Memory B cell (primary cell): ENCODE data around the gene UBE4A.

Experiments used
- ATAC-seq: fragments of 150-1000 bp; cut with Tn5 transposase; 2 replicates; pipeline ENCODE4 v1.10.0; 2021; ENCODE audit warnings: low read depth, mild to moderate bottlenecking, moderate library complexity
- DNase-seq, 2 donors: peaks; one replicate each; pipeline ENCODE4 v3.0.0; 2022; ENCODE audit warnings: low spot score in 2 of 2
- H3K27ac Mint-ChIP-seq: one replicate; pipeline ENCODE4 v1.8.0; 2022; ENCODE audit warnings: mild to moderate bottlenecking, moderate library complexity, mixed read lengths
- H3K27me3 Mint-ChIP-seq: one replicate; pipeline ENCODE4 v1.8.0; 2022; ENCODE audit warnings: mixed read lengths
- H3K36me3 Mint-ChIP-seq: one replicate; pipeline ENCODE4 v1.8.0; 2022; ENCODE audit warnings: mild to moderate bottlenecking, mixed read lengths
- H3K4me1 Mint-ChIP-seq: one replicate; pipeline ENCODE4 v1.8.0; 2022; ENCODE audit warnings: mixed read lengths
- H3K4me3 Mint-ChIP-seq: one replicate; pipeline ENCODE4 v1.8.0; 2022; ENCODE audit warnings: mild to moderate bottlenecking, moderate library complexity, mixed read lengths
- H3K9me3 Mint-ChIP-seq: one replicate; pipeline ENCODE4 v1.8.0; 2022; ENCODE audit warnings: mixed read lengths

Gene UBE4A, protein sequence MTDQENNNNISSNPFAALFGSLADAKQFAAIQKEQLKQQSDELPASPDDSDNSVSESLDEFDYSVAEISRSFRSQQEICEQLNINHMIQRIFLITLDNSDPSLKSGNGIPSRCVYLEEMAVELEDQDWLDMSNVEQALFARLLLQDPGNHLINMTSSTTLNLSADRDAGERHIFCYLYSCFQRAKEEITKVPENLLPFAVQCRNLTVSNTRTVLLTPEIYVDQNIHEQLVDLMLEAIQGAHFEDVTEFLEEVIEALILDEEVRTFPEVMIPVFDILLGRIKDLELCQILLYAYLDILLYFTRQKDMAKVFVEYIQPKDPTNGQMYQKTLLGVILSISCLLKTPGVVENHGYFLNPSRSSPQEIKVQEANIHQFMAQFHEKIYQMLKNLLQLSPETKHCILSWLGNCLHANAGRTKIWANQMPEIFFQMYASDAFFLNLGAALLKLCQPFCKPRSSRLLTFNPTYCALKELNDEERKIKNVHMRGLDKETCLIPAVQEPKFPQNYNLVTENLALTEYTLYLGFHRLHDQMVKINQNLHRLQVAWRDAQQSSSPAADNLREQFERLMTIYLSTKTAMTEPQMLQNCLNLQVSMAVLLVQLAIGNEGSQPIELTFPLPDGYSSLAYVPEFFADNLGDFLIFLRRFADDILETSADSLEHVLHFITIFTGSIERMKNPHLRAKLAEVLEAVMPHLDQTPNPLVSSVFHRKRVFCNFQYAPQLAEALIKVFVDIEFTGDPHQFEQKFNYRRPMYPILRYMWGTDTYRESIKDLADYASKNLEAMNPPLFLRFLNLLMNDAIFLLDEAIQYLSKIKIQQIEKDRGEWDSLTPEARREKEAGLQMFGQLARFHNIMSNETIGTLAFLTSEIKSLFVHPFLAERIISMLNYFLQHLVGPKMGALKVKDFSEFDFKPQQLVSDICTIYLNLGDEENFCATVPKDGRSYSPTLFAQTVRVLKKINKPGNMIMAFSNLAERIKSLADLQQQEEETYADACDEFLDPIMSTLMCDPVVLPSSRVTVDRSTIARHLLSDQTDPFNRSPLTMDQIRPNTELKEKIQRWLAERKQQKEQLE

DNA sequence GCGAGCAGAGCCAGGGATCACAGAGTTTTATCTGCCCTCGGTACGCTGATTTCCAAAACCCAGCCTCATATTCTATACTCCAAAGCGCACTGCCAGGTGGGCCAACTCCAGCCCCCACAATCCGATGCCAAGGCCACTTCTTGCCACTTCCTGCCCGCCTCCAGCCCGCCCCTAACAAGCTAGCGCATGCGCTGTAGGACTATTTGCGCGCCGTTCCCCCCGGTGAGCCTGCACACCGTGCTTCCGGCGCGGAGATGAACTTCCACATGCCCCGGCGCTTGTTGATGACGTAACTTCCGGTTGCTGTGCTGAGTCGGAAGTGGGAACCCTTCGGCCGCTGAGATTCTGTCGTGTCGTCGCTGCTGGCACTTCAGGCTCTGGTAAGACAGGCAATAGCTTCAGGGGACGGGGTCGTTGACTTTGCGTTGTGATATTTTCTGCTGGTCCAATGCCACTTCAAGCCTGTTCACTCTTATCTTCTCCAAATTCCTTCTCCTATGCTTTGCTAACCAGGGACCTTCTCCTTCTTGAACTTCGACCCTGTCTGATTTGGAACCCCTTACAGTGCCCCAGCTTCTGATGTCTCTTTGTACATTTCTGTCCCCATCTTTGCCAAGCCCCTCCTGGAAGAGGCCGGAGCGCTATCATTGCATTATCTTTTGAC, at the start of gene UBE4A:
UBE4A (plus strand) TSS at position 306 of the 664 bp plus-strand sequence. CDS start 5,481 bp downstream, outside the sequence.
- H3K27me3 Mint-ChIP-seq = no peaks in the 10 kb centered on the region

DNA sequence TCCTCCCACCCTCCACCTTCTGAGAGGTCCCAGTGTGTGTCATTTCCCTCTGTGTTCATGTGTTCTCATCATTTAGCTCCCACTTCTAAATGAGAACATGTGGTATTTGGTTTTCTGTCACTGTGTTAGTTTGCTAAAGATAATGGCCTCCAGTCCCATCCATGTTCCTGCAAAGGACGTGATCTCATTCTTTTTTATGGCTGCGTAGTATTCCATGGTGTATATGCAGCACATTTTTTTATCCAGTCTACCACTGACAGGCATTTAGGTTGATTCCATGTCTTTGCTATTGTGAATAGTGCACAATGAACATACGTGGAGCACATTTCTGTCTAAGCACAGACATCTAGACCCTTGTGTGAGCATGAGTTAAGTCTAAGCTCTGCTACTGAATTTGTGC, 49.1 kb upstream of the UBE4A start:
- Mint-ChIP-seq H3K4me3 (no peak overlapping the region), H3K36me3 (no peaks in the 10 kb centered on the region), H3K27ac (no peak overlapping the region), H3K4me1 (peaks cover 14% of the 10 kb centered on the region), H3K27me3 (no peaks in the 10 kb centered on the region), H3K9me3 (no peaks in the 10 kb centered on the region)
- DNase-seq (no peak), ATAC-seq (no peak)

More for the DNA sequence above, at the start of gene UBE4A:
- DNase-seq (peak; percentile 95), ATAC-seq (peak; percentile 96)
- peaks cover 21% of the 10 kb centered on the region for H3K4me1 Mint-ChIP-seq
- no peaks in the 10 kb centered on the region for H3K9me3 Mint-ChIP-seq
- H3K4me3 Mint-ChIP-seq = peak within 1 kb of the TSS; percentile 96
- peak within 1 kb of the TSS; percentile 98 for H3K27ac Mint-ChIP-seq
- peaks cover 6% of the 10 kb centered on the region for H3K36me3 Mint-ChIP-seq

DNA sequence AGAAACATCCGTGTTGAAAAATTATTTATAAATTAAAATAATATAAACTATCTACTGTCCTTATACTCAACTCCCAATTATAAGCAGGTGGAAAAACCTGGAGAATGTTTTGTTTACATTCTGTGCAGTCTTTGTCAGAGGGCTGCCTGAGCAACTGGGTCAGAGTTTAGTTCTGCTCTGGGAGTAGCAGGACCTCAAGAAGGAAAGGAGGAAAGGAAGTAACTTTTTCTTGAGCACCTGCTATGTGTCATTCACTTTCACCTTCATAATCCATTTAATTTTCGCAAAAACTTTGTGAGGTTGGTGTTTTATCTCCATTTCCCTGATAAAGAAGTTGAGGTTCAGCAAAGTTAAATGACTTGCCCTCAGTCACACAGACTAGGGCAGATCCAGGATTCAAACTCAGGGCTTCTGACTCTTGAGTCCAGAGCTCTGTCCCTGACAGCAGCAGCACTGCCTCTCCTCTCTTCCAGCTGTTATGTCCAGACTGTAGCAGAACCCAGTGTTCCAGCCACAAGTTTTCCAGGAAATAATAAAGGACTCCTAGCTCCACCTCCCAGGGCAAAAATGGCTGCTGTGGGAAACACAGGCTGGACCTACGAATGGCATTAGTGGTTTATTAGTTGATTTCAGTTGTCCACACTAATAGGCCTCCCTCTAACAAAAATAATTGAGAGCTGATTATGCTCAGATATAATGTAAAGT, 48.5 kb upstream of the UBE4A start:
- Mint-ChIP-seq H3K4me3 (no peak overlapping the region), H3K27ac (no peak overlapping the region)

DNA sequence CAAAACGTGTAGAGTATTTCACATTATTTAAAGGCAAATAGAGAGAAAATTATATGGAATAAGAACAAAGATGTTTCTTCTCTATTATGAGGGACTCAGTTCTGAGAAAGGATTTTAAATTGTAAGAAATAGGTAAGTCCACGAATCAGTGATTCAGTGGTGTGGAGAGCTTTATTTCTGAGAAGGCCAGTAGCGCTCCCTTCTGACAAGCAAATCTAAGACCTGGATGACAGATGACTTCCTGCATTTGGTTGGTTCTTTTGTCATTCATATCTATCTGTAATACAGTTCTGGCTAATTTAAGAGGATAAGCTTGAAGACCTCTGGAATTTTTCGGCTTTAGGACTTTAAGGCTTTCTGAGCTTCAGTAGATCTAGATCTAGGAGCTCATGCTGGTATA, 47.9 kb upstream of the UBE4A start:
- ATAC-seq = no peak
- H3K4me3 Mint-ChIP-seq = no peak overlapping the region
- H3K27ac Mint-ChIP-seq = no peak overlapping the region

More for the DNA sequence above, 48.5 kb upstream of the UBE4A start:
- H3K4me1 Mint-ChIP-seq = peaks cover 20% of the 10 kb centered on the region
- H3K36me3 Mint-ChIP-seq = no peaks in the 10 kb centered on the region
- H3K27me3 Mint-ChIP-seq = no peaks in the 10 kb centered on the region
- ATAC-seq = no peak
- DNase-seq = no peak
- no peaks in the 10 kb centered on the region for H3K9me3 Mint-ChIP-seq

DNA sequence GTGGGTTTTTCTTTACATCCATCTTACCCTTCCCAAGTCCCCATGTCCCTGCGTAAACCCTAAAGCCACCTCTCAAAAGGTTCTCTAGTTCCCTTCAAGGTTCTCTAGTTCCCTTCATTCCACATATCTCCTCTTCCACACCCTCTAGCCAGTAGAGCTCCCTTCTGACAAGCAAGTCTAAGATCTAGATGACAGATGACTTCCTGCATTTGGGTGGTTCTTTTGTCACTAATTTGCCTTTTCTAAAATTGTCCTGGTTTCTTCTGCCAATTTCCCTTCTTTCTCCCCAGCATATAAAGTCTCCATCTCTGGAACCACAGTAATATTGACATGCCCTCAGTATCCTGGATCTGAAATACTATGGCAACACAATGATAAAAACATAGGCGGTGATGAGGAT, 47.1 kb upstream of the UBE4A start:
- Mint-ChIP-seq H3K9me3 (no peaks in the 10 kb centered on the region), H3K27me3 (no peaks in the 10 kb centered on the region), H3K4me1 (peaks cover 32% of the 10 kb centered on the region), H3K36me3 (no peaks in the 10 kb centered on the region), H3K27ac (peak overlapping the region; percentile 12), H3K4me3 (no peak overlapping the region)
- DNase-seq (no peak), ATAC-seq (no peak)

More for the DNA sequence above, 47.9 kb upstream of the UBE4A start:
- Mint-ChIP-seq H3K4me1 (peaks cover 25% of the 10 kb centered on the region), H3K9me3 (no peaks in the 10 kb centered on the region), H3K27me3 (no peaks in the 10 kb centered on the region), H3K36me3 (no peaks in the 10 kb centered on the region)
- no peak for DNase-seq

DNA sequence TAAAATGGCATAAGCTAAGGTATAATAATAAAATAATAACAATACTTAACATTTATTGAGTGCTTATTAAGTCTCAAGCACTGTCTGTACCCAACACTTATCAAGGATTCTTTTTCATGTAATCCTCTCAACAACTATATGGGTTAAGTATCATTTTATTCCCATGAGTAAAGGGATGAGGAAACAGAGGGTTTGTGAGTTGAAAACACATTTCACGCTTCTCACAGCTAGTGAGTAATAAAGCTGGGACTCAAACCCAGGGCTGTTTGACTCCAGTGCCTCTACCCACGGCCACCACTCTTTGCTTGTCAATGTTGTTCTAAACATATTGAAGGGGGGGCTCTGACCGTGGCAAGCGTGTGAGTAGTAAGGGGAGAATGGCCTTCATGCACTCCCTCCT, 46.2 kb upstream of the UBE4A start:
- no peaks in the 10 kb centered on the region for H3K9me3 Mint-ChIP-seq
- ATAC-seq (no peak), DNase-seq (no peak)
- no peak overlapping the region for H3K4me3 Mint-ChIP-seq
- no peak overlapping the region for H3K27ac Mint-ChIP-seq
- no peaks in the 10 kb centered on the region for H3K36me3 Mint-ChIP-seq
- no peaks in the 10 kb centered on the region for H3K27me3 Mint-ChIP-seq
- H3K4me1 Mint-ChIP-seq = peaks cover 36% of the 10 kb centered on the region

DNA sequence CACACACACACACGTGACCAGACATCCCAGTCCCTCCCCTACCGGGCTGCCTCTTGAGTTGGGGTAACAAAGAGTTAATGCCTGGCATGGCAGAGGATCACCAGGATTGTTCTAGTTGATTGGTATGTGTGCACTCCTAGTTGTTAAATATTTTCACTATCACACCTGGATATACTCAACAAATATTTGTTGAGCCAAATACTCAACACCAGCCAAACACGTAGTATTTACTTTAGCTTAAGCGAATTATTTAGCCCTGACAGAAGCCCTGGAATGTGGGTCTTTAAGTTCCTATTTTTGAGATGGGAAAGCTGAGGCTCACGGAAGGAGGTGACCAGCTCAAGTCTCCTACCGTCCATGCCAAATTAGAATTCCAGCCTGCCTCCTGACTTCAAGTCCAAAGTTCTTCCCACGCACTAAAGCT, 44.4 kb upstream of the UBE4A start:
- DNase-seq = no peak
- Mint-ChIP-seq H3K9me3 (no peaks in the 10 kb centered on the region), H3K27ac (peak overlapping the region; percentile 58), H3K27me3 (no peaks in the 10 kb centered on the region), H3K4me3 (no peak overlapping the region), H3K36me3 (no peaks in the 10 kb centered on the region), H3K4me1 (peaks cover 47% of the 10 kb centered on the region)
- no peak for ATAC-seq

DNA sequence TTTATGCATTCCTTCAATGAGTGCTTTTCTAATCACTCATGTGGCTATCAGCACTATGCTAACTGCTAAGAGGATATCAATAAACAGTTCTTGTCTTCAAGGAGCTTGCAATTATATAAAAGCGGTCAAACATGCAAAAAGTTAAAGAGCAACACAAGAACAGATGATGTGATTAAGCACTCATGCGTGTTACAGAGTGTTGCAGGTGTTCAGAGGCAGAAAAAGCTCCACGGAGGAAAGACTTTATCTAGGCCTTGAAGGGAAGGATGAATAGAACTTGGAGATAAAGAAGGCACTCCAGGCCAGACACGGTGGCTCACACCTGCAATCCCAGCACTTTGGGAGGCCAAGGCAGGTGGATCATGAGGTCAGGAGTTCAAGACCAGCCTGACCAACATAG, 41.3 kb upstream of the UBE4A start:
- Mint-ChIP-seq H3K4me3 (no peak overlapping the region), H3K27me3 (no peaks in the 10 kb centered on the region), H3K36me3 (no peaks in the 10 kb centered on the region), H3K9me3 (no peaks in the 10 kb centered on the region), H3K4me1 (peaks cover 57% of the 10 kb centered on the region), H3K27ac (no peak overlapping the region)
- no peak for ATAC-seq
- DNase-seq = no peak

DNA sequence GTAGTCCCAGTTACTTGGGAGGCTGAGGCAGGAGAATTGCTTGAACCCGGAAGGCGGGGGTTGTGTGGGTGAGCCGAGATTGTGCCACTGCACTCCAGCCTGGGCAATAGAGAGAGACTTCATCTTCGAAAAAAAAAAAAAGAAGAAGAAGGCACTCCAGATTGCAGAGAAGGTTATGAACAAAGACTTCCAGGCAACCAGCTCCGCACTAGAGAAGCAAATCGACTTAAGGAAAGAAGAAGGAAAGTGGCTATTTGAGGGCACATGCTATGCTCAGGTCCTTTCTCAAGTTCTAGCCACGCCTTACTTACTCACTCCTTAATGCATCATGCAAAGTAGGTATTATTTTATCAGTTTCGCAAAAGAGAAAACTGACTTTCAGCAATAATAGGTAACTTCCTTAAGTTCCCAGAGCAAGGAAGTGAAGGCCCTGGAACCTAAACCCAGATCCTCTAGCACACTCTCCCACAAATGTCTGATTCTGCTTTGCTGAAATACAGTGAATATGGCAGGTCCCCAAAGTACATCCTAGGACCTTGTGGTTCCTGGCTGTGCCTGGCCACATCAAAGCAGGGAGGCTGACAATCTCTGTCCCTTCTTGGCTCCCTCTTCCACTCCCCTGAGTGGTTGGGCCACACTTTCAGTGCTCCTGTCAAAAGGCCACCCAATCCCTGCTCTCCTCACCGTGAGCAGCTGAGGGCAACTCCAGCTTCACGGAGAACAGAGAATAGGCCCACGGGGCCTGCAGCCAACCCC, 40.6 kb upstream of the UBE4A start:
- Mint-ChIP-seq H3K9me3 (no peaks in the 10 kb centered on the region), H3K4me1 (peaks cover 56% of the 10 kb centered on the region), H3K4me3 (no peak overlapping the region), H3K27ac (peak overlapping the region; percentile 17), H3K27me3 (no peaks in the 10 kb centered on the region), H3K36me3 (no peaks in the 10 kb centered on the region)
- DNase-seq = no peak
- ATAC-seq = no peak

DNA sequence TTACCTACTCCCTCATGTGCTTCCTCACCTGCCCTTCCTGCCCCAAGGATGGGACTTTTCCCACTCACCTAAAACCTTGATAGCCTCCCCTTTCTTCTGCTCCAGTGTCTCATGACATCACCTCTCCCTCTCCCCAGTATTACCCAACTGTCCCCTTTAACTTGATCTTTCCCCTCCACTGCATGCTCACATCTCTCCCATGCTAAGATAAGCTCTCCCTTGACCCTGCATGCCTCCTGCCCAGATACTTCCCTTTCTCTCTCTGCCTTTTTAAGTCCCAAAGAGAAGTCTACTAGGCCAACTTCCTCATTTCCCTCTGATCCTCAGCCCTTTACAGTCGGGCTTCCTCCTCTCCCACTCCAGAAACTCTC, 40.1 kb upstream of the UBE4A start:
- no peaks in the 10 kb centered on the region for H3K36me3 Mint-ChIP-seq
- peak overlapping the region; percentile 27 for H3K4me3 Mint-ChIP-seq
- ATAC-seq = no peak
- peaks cover 52% of the 10 kb centered on the region for H3K4me1 Mint-ChIP-seq
- peak overlapping the region; percentile 17 for H3K27ac Mint-ChIP-seq
- no peak for DNase-seq
- no peaks in the 10 kb centered on the region for H3K27me3 Mint-ChIP-seq
- H3K9me3 Mint-ChIP-seq = no peaks in the 10 kb centered on the region

DNA sequence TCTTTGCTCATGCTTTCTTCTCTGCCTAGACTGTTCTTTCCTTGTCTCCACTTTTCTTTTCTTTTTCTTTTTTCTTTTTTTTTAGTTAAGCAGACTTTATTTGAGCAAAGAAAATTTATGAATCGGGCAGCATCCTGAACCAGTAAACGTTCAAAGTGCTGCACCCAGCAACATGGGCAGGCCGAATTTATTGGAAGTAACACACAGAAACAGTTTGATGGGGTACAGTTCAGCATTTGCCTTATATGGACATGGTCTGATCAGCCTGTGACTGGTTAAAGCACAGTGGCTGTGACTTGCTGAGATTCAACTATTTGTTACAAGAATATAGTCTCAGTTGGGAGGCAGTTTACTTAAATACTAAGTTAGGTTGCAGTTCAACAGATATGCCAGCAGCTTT, 38.9 kb upstream of the UBE4A start:
- Mint-ChIP-seq H3K27me3 (peaks cover 2% of the 10 kb centered on the region), H3K9me3 (no peaks in the 10 kb centered on the region), H3K27ac (peak overlapping the region; percentile 17), H3K4me3 (no peak overlapping the region), H3K36me3 (no peaks in the 10 kb centered on the region), H3K4me1 (peaks cover 49% of the 10 kb centered on the region)
- DNase-seq (no peak), ATAC-seq (no peak)

DNA sequence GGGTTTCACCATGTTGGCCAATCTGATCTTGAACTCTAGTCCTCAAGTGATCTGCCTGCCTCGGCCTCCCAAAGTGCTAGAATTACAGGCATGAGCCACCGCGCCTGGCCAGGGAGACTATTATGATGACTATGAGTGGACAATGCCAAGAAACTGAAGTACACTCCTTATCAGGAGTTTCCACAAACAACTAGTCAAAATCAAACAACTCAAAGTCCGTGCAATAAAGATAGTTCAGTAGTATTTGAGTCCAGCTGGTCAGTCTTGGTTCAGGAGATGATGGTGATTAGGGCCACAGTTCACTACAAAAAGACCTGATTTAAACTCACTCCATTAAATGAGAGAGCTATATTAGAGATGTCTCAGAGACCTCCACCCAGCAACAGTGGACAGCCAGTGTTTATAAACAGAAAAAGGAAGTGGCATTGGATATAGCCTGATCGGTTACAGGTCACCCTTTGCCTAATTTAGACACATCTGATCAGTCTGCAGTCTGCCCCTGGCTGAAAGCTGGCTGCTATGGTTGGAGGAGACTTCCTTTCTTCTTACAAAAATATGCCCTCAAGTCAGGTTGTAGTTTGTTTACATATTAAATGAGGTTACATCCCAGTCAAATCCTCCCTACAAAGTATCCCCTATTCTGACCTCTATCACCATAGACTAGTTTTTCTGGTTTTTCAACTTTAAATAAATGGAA, 37.9 kb upstream of the UBE4A start:
- ATAC-seq (peak; percentile 61), DNase-seq (no peak)
- peaks cover 3% of the 10 kb centered on the region for H3K27me3 Mint-ChIP-seq
- H3K27ac Mint-ChIP-seq = peak overlapping the region; percentile 74
- H3K36me3 Mint-ChIP-seq = no peaks in the 10 kb centered on the region
- peaks cover 40% of the 10 kb centered on the region for H3K4me1 Mint-ChIP-seq
- H3K4me3 Mint-ChIP-seq = no peak overlapping the region
- H3K9me3 Mint-ChIP-seq = no peaks in the 10 kb centered on the region
